Measurements from ENCODE around the gene PTCHD1.

- TF ChIP-seq CTCF (IDR thresholded peaks at IDR 0.05): no peak
- no peak for TF ChIP-seq POLR2A (IDR thresholded peaks at IDR 0.05)
These were observed 668 bp upstream of the PTCHD1 start for GRCh38 chrX:23333842-23334520.
